ENCODE measurements around the gene PRF1. TPM values are rescaled to one million over a fixed set of nuclear protein-coding genes. Genes with fewer than 3 reads are reported as not detected.
A peak's percentile ranks its signal among the peaks of the same experiment; 100 is the strongest.

Gene PRF1
- total and polyA plus RNA-seq, 2 of the 13 experiments (the other 11 are each of a cell fraction or from before 2014, with no cell fraction given) = 1.00 to 1.4 TPM

- POLR2A ChIA-PET = no interaction called here
- Histone ChIP-seq H3K9me3 (ENCODE audit: low read length) (no peaks in the 10 kb centered on the region), H3K27me3 (ENCODE audit: control insufficient read depth in 1 of 2, insufficient read depth in 2 of 2, low read length in 2 of 2) (no peaks in the 10 kb centered on the region), H3K79me2 (ENCODE audit: insufficient read depth, low read length) (no peaks in the 10 kb centered on the region), H2AFZ (ENCODE audit: low read length) (no peak overlapping the region), H3K4me3 (replicated peaks in 1 of 3; ENCODE audit: insufficient read depth in 1 of 3, low read depth in 2 of 3, low read length in 3 of 3) (no peak overlapping the region), H3K4me2 (ENCODE audit: low read depth, low read length) (no peak overlapping the region), H3K9ac (ENCODE audit: insufficient read depth, low read depth, low read length) (no peak overlapping the region), H3K27ac (ENCODE audit: extremely low read length, insufficient read depth, low read length) (no peak overlapping the region), H3K4me1 (ENCODE audit: insufficient read depth, low read length) (no peaks in the 10 kb centered on the region), H4K20me1 (ENCODE audit: insufficient read depth, low read length) (no peaks in the 10 kb centered on the region), H3K36me3 (replicated peaks in 1 of 2; ENCODE audit: control insufficient read depth in 1 of 2, insufficient read depth in 2 of 2, low read length in 2 of 2) (no peaks in the 10 kb centered on the region)
- in situ Hi-C loops (cut with HindIII; ENCODE audit: extremely low pct_ligation_motif_present, low pct_unique_long_range_greater_than_20kb) = no loop called here
- CTCF ChIA-PET (ENCODE audit: low intra/inter-chr PET ratio, low total read pairs) = no interaction called here
- BruUV-seq (replicated peaks) = no TSS peak
- 6% methylated on average over 7 of the region's 7 CpGs for whole genome bisulfite sequencing (ENCODE audit: low lambda C conversion rate)
- ATAC-seq = no peak
- no peak for FAIRE-seq
- peak; percentile 68 for DNase-seq (ENCODE audit: low spot score)
- no peak for TF ChIP-seq MTA3 (CRISPR knock-in tag; IDR thresholded peaks at IDR 0.05)
- TF ChIP-seq EP300 (IDR thresholded peaks at IDR 0.05; ENCODE audit: low read depth in 2 of 2, low read length in 2 of 2) = 0 out of 4 replicates have a peak, but pooled peaks of 1 of the 2 experiments have one; percentile 19
- TF ChIP-seq EP300 (CRISPR knock-in tag; IDR thresholded peaks at IDR 0.05; ENCODE audit: borderline replicate concordance) = no peak
- intact Hi-C loops (cut with micrococcal nuclease; ENCODE audit: unreplicated experiment) = no loop called here
Measured at GRCh38 chr10:70578371-70578947, 24.1 kb downstream of the PRF1 start.

GRCh38 chr10:70576803-70577517 lies 25.6 kb downstream of the PRF1 start:
- ATAC-seq (no peak), DNase-seq (ENCODE audit: low spot score) (no peak), FAIRE-seq (no peak)
- H2AFZ ChIP-seq (ENCODE audit: low read length) = no peak overlapping the region
- in situ Hi-C loops (cut with HindIII; ENCODE audit: extremely low pct_ligation_motif_present, low pct_unique_long_range_greater_than_20kb) (no loop called here), intact Hi-C loops (cut with micrococcal nuclease; ENCODE audit: unreplicated experiment) (no loop called here)
- H3K27me3 ChIP-seq (ENCODE audit: control insufficient read depth in 1 of 2, insufficient read depth in 2 of 2, low read length in 2 of 2) = no peaks in the 10 kb centered on the region
- H3K79me2 ChIP-seq (ENCODE audit: insufficient read depth, low read length) = no peaks in the 10 kb centered on the region
- no peak overlapping the region for H3K9ac ChIP-seq (ENCODE audit: insufficient read depth, low read depth, low read length)
- no peak overlapping the region for H3K4me3 ChIP-seq (replicated peaks in 1 of 3; ENCODE audit: insufficient read depth in 1 of 3, low read depth in 2 of 3, low read length in 3 of 3)
- no peaks in the 10 kb centered on the region for H3K9me3 ChIP-seq (ENCODE audit: low read length)
- H3K36me3 ChIP-seq (replicated peaks in 1 of 2; ENCODE audit: control insufficient read depth in 1 of 2, insufficient read depth in 2 of 2, low read length in 2 of 2) = no peaks in the 10 kb centered on the region
- whole genome bisulfite sequencing (ENCODE audit: low lambda C conversion rate) = 50% methylated on average over 2 of the region's 2 CpGs
- CTCF ChIA-PET (ENCODE audit: low intra/inter-chr PET ratio, low total read pairs) = no interaction called here
- H3K4me1 ChIP-seq (ENCODE audit: insufficient read depth, low read length) = no peaks in the 10 kb centered on the region
- H3K4me2 ChIP-seq (ENCODE audit: low read depth, low read length) = no peak overlapping the region
- no peak overlapping the region for H3K27ac ChIP-seq (ENCODE audit: extremely low read length, insufficient read depth, low read length)
- no peak for TF ChIP-seq ZNF788 (CRISPR knock-in tag; IDR thresholded peaks at IDR 0.05; ENCODE audit: borderline replicate concordance)
- no peak for TF ChIP-seq REL (CRISPR knock-in tag; conservative IDR thresholded peaks at IDR 0.05)
- TF ChIP-seq CBFB (CRISPR knock-in tag; IDR thresholded peaks at IDR 0.05) = no peak
- TF ChIP-seq HDAC6 (IDR thresholded peaks at IDR 0.05; ENCODE audit: low read depth, low read length) = no peak
- no peak for TF ChIP-seq MXI1 (IDR thresholded peaks at IDR 0.05; ENCODE audit: borderline replicate concordance, low read depth, low read length)
- no peak for TF ChIP-seq NR2F1 (CRISPR knock-in tag; IDR thresholded peaks at IDR 0.05)
- no peak for TF ChIP-seq ZNF772 (CRISPR knock-in tag; IDR thresholded peaks at IDR 0.05)
- no peak for TF ChIP-seq ZFAT (CRISPR knock-in tag; conservative IDR thresholded peaks at IDR 0.05)
- TF ChIP-seq ZNF572 (CRISPR knock-in tag; IDR thresholded peaks at IDR 0.05) = no peak
- TF ChIP-seq ZNF282 (IDR thresholded peaks at IDR 0.05; ENCODE audit: partially characterized antibody) = no peak
- TF ChIP-seq ZNF570 (CRISPR knock-in tag; IDR thresholded peaks at IDR 0.05; ENCODE audit: borderline replicate concordance) = no peak
- no peak for TF ChIP-seq ZNF224 (CRISPR knock-in tag; IDR thresholded peaks at IDR 0.05)
- TF ChIP-seq ATM (IDR thresholded peaks at IDR 0.05; ENCODE audit: borderline replicate concordance) = no peak
- TF ChIP-seq ZNF354B (CRISPR knock-in tag; IDR thresholded peaks at IDR 0.05) = no peak
- TF ChIP-seq ZNF7 (CRISPR knock-in tag; IDR thresholded peaks at IDR 0.05) = no peak
- TF ChIP-seq NFE2L1 (CRISPR knock-in tag; IDR thresholded peaks at IDR 0.05; ENCODE audit: borderline replicate concordance) = no peak
- no peak for TF ChIP-seq ZNF556 (CRISPR knock-in tag; IDR thresholded peaks at IDR 0.05; ENCODE audit: borderline replicate concordance)
- TF ChIP-seq CEBPB (IDR thresholded peaks at IDR 0.05; ENCODE audit: borderline replicate concordance, low read depth, low read length) = no peak
- BruUV-seq (replicated peaks) = no TSS peak
- H4K20me1 ChIP-seq (ENCODE audit: insufficient read depth, low read length) = no peaks in the 10 kb centered on the region
- POLR2A ChIA-PET = no interaction called here
